Measurements from ENCODE around the gene ATP2A3.

- TF ChIP-seq CTCF (conservative IDR thresholded peaks at IDR 0.05 in 1 of 2, IDR thresholded peaks at IDR 0.05 in 1 of 2; ENCODE audit: low read depth in 1 of 2, low read length in 2 of 2) (no peak), EZH2 (IDR thresholded peaks at IDR 0.05; ENCODE audit: low read length, missing control alignments) (no peak)
Observed at GRCh38 chr17:3962965-3963236, 1.3 kb downstream of the ATP2A3 start.

All from fibroblast of lung (primary cell).